HEK293 (cell line): ENCODE measurements around the gene DMD.

Experiments used
- CTCF ChIA-PET: fragments of 350-600 bp; formaldehyde crosslinking; extraction: SDS; loops from one replicate; lab custom pipeline; 2021; ENCODE audit warnings: antibody characterized with exemption; lab: Yijun Ruan, JAX
- POLR2A ChIA-PET: fragments of 300-600 bp; formaldehyde crosslinking; extraction: SDS; loops from one replicate; lab custom pipeline; 2020; ENCODE audit warnings: antibody characterized with exemption, inconsistent platforms; lab: Yijun Ruan, JAX
- H3K27ac ChIP-seq: fragments of 200-500 bp; sonication (Bioruptor generic); 2 replicates; pipeline ENCODE4 v1.5.1; 2014; ENCODE audit warnings: low read depth, low read length, control low read depth, inconsistent platforms; ENCODE audit errors: extremely low read depth
- H3K36me3 ChIP-seq, 2 experiments: fragments of 200-500 bp in 1 of 2; sonication (Bioruptor generic) in 1 of 2; 1 replicate in 1 of 2; 2 replicates in 1 of 2; pipeline ENCODE4 v1.5.1; 2014 to 2017; ENCODE audit warnings: inconsistent platforms in 2 of 2, low read length in 2 of 2; ENCODE audit not compliant: control insufficient read depth in 2 of 2, insufficient read depth in 1 of 2
- H3K4me1 ChIP-seq: fragments of 200-500 bp; sonication (Bioruptor generic); 2 replicates; pipeline ENCODE4 v1.5.1; 2014; ENCODE audit warnings: mild to moderate bottlenecking, low read length, inconsistent platforms; ENCODE audit not compliant: control insufficient read depth, insufficient read depth
- H3K4me3 ChIP-seq: 2 replicates; pipeline ENCODE4 v1.5.1; 2011; ENCODE audit warnings: low read depth, mild to moderate bottlenecking, control low read depth, low read length, moderate library complexity
- H3K9me3 ChIP-seq: fragments of 200-500 bp; sonication (Bioruptor generic); 2 replicates; pipeline ENCODE4 v1.5.1; 2014; ENCODE audit warnings: low read depth, low read length, inconsistent platforms; ENCODE audit not compliant: control insufficient read depth, insufficient read depth
- BCL6B ChIP-seq: fragments of 450-650 bp; formaldehyde crosslinking; IDR thresholded peaks from 2 replicates; pipeline ENCODE4 v1.5.1; 2017; ENCODE audit warnings: missing biosample characterization, missing genetic modification characterization
- HOXA7 ChIP-seq: sonication (generic); formaldehyde crosslinking; IDR thresholded peaks from 2 replicates; pipeline ENCODE4 v1.8.1; 2022; ENCODE audit warnings: missing genetic modification reagents, borderline replicate concordance
- MZF1 ChIP-seq: fragments of 450-650 bp; formaldehyde crosslinking; IDR thresholded peaks from 2 replicates; pipeline ENCODE4 v1.5.1; 2017; ENCODE audit warnings: missing biosample characterization, missing genetic modification characterization, borderline replicate concordance
- PATZ1 ChIP-seq: fragments of 450-650 bp; formaldehyde crosslinking; IDR thresholded peaks from 2 replicates; pipeline ENCODE4 v1.5.1; 2016; ENCODE audit warnings: missing biosample characterization, missing genetic modification characterization
- PRDM1 ChIP-seq: fragments of 450-650 bp; formaldehyde crosslinking; IDR thresholded peaks from 2 replicates; pipeline ENCODE4; 2016; ENCODE audit warnings: missing biosample characterization, missing genetic modification characterization
- SETDB1 ChIP-seq: IDR thresholded peaks from one replicate; pipeline ENCODE4 v1.6.1; 2017; ENCODE audit warnings: mild to moderate bottlenecking, low read length, moderate library complexity, mixed read lengths; ENCODE audit not compliant: insufficient read length
- TRIM28 ChIP-seq: IDR thresholded peaks from 2 replicates; pipeline ENCODE4 v1.6.1; 2011; ENCODE audit warnings: low read length, control low read depth, borderline replicate concordance
- ZBTB8A ChIP-seq: fragments of 450-650 bp; formaldehyde crosslinking; IDR thresholded peaks from 2 replicates; pipeline ENCODE4 v1.5.1; 2016; ENCODE audit warnings: missing biosample characterization, missing genetic modification characterization
- ZNF114 ChIP-seq: fragments of 450-650 bp; formaldehyde crosslinking; IDR thresholded peaks from 2 replicates; pipeline ENCODE4 v1.5.0; 2017; ENCODE audit warnings: missing biosample characterization, missing genetic modification characterization
- ZNF140 ChIP-seq: fragments of 450-650 bp; formaldehyde crosslinking; IDR thresholded peaks from 2 replicates; pipeline ENCODE4 v1.5.1; 2016; ENCODE audit warnings: missing biosample characterization, missing genetic modification characterization
- ZNF155 ChIP-seq: fragments of 450-650 bp; formaldehyde crosslinking; IDR thresholded peaks from 2 replicates; pipeline ENCODE4 v1.5.1; 2016; ENCODE audit warnings: missing biosample characterization, missing genetic modification characterization
- ZNF214 ChIP-seq: fragments of 450-650 bp; formaldehyde crosslinking; IDR thresholded peaks from 2 replicates; pipeline ENCODE4 v1.5.1; 2017; ENCODE audit warnings: missing biosample characterization, mild to moderate bottlenecking, missing genetic modification characterization, borderline replicate concordance
- ZNF23 ChIP-seq: fragments of 450-650 bp; formaldehyde crosslinking; IDR thresholded peaks from 2 replicates; pipeline ENCODE4 v1.5.1; 2016; ENCODE audit warnings: missing biosample characterization, missing genetic modification characterization, borderline replicate concordance
- ZNF239 ChIP-seq: fragments of 450-650 bp; formaldehyde crosslinking; IDR thresholded peaks from 2 replicates; pipeline ENCODE4 v1.5.1; 2016; ENCODE audit warnings: missing biosample characterization, missing genetic modification characterization
- ZNF274 ChIP-seq, 2 experiments: fragments of 200-500 bp in 1 of 2; fragments of 450-650 bp in 1 of 2; sonication (Bioruptor generic) in 1 of 2; formaldehyde crosslinking in 1 of 2; IDR thresholded peaks; 2 replicates each; pipeline versions ENCODE4 v1.5.1 to v1.6.1; 2014 to 2016; ENCODE audit warnings: borderline replicate concordance in 1 of 2, inconsistent platforms in 1 of 2, low read length in 1 of 2, missing biosample characterization in 1 of 2, missing genetic modification characterization in 1 of 2
- ZNF354C ChIP-seq: fragments of 450-650 bp; formaldehyde crosslinking; IDR thresholded peaks from 2 replicates; pipeline ENCODE4 v1.5.1; 2016; ENCODE audit warnings: missing biosample characterization, missing genetic modification characterization, low read depth, borderline replicate concordance
- ZNF391 ChIP-seq: fragments of 450-650 bp; formaldehyde crosslinking; IDR thresholded peaks from 2 replicates; pipeline ENCODE4 v1.5.1; 2016; ENCODE audit warnings: low read depth, missing biosample characterization, missing genetic modification characterization, borderline replicate concordance
- ZNF521 ChIP-seq: fragments of 450-650 bp; formaldehyde crosslinking; IDR thresholded peaks from 2 replicates; pipeline ENCODE4 v1.5.1; 2017; ENCODE audit warnings: missing biosample characterization, mild to moderate bottlenecking, missing genetic modification characterization
- ZNF571 ChIP-seq: fragments of 450-650 bp; formaldehyde crosslinking; IDR thresholded peaks from 2 replicates; pipeline ENCODE4 v1.5.0; 2017; ENCODE audit warnings: missing biosample characterization, missing genetic modification characterization
- ZNF747 ChIP-seq: fragments of 450-650 bp; formaldehyde crosslinking; IDR thresholded peaks from 2 replicates; pipeline ENCODE4 v1.5.1; 2016; ENCODE audit warnings: missing biosample characterization, missing genetic modification characterization
- ZNF76 ChIP-seq: fragments of 450-650 bp; formaldehyde crosslinking; IDR thresholded peaks from 2 replicates; pipeline ENCODE4; 2016; ENCODE audit warnings: low read depth, missing biosample characterization, missing genetic modification characterization, borderline replicate concordance
- TF ChIP-seq, protein P1 (sequence below): fragments of 450-650 bp; formaldehyde crosslinking; optimal IDR thresholded peaks from 2 replicates; pipeline ENCODE3; 2016; ENCODE audit warnings: missing biosample characterization, mild to moderate bottlenecking, missing genetic modification characterization
- TF ChIP-seq, protein P2 (sequence below): fragments of 450-650 bp; formaldehyde crosslinking; IDR thresholded peaks from 2 replicates; pipeline ENCODE4 v1.5.1; 2016; ENCODE audit warnings: missing biosample characterization, missing genetic modification characterization, borderline replicate concordance

Gene DMD

DNA sequence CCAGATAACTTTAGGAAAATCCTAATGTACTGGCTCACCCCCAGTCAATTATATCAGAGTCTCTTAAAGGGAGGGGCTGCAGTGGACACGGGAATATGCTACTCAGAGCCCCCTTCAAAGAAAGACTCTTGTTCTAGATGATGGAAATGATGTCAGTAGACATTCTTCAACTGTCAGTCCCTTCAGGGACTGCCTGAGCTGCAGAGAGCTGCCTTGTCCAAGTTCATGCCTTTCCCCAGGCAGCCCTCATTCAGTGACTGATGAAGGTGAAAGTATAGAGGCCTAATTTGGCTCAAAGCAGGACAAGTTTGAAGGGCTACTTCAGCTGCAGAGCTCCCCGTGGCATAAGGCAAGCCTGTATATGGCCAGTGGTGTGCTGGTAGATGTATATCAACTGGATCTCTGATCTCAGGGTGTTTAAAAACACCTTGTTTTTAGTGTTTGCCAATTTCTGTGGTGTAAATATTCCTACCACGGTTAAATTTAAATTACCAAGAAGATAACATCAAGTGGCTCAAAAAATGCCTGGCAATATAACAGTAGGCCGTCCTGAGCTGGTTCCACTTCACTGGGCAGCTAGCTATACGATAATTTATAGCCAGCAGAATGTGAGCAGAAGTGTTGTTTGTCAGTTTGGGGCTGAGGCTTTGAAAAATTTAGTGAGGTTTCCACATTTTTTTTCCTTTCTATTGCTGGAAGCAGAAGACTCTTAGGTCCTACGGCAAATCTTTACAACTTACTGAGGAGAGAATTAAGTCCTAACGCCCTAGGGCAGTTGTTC, 1390.7 kb downstream of the DMD start:
- Histone ChIP-seq H3K9me3 (no peaks in the 10 kb centered on the region; the same call in none of the 2 replicates), H3K4me3 (no peak overlapping the region), H3K4me1 (no peaks in the 10 kb centered on the region), H3K27ac (no peak overlapping the region), H3K36me3 (no peaks in the 10 kb centered on the region)
- no peak for TF ChIP-seq ZNF274 (IDR thresholded peaks at IDR 0.05; ENCODE audit: low read length)
- TF ChIP-seq ZNF274 (tag by site-specific recombination; IDR thresholded peaks at IDR 0.05; ENCODE audit: borderline replicate concordance): no peak
- no peak for TF ChIP-seq ZNF571 (tag by site-specific recombination)
- TF ChIP-seq ZNF140 (tag by site-specific recombination): no peak
- TF ChIP-seq SETDB1: peak; percentile 71
- CTCF ChIA-PET: no interaction called here
- POLR2A ChIA-PET: no interaction called here

DNA sequence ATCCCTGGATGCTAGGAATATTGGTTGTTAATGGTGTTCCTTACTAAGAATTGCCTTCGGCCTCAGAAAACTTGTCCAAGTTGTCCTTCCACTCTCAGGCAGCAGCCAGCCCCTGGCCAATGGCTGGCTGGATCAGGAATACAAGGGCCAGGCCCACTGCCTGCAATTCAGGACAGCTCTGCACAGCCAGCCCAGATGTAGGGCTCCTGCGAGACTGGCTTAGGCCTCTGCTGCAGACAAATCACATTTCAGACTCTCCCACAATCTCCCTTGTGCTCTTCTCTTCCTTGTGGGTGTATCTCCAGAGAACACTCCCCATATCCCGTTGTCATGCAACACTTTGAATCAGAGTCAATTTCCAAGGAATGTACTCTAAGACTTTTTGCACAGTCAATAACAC, 1391.9 kb downstream of the DMD start:
- H3K4me3 ChIP-seq: no peak overlapping the region
- CTCF ChIA-PET: no interaction called here
- POLR2A ChIA-PET: no interaction called here
- no peak overlapping the region for H3K27ac ChIP-seq
- H3K36me3 ChIP-seq: no peaks in the 10 kb centered on the region
- no peaks in the 10 kb centered on the region; the same call in none of the 2 replicates for H3K9me3 ChIP-seq
- no peaks in the 10 kb centered on the region for H3K4me1 ChIP-seq
- no peak for TF ChIP-seq ZNF76
- TF ChIP-seq HOXA7 (CRISPR knock-in tag): no peak
- TF ChIP-seq ZNF23 (tag by site-specific recombination): no peak
- no peak for TF ChIP-seq ZNF354C (tag by site-specific recombination)
- TF ChIP-seq ZNF114 (tag by site-specific recombination): no peak
- no peak for TF ChIP-seq ZBTB8A (tag by site-specific recombination)
- TF ChIP-seq ZNF521 (tag by site-specific recombination): no peak
- TF ChIP-seq PRDM1 (tag by site-specific recombination): no peak
- TF ChIP-seq ZNF747 (tag by site-specific recombination): no peak
- TF ChIP-seq ZNF391: no peak
- no peak for TF ChIP-seq BCL6B
- TF ChIP-seq TRIM28: no peak
- TF ChIP-seq PATZ1 (tag by site-specific recombination): no peak
- TF ChIP-seq ZNF214: no peak
- TF ChIP-seq, protein P1, sequence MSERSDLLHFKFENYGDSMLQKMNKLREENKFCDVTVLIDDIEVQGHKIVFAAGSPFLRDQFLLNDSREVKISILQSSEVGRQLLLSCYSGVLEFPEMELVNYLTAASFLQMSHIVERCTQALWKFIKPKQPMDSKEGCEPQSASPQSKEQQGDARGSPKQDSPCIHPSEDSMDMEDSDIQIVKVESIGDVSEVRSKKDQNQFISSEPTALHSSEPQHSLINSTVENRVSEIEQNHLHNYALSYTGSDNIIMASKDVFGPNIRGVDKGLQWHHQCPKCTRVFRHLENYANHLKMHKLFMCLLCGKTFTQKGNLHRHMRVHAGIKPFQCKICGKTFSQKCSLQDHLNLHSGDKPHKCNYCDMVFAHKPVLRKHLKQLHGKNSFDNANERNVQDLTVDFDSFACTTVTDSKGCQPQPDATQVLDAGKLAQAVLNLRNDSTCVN (tag by site-specific recombination): no peak
- TF ChIP-seq ZNF155 (tag by site-specific recombination): no peak
- TF ChIP-seq MZF1 (tag by site-specific recombination): no peak
- TF ChIP-seq, protein P2, sequence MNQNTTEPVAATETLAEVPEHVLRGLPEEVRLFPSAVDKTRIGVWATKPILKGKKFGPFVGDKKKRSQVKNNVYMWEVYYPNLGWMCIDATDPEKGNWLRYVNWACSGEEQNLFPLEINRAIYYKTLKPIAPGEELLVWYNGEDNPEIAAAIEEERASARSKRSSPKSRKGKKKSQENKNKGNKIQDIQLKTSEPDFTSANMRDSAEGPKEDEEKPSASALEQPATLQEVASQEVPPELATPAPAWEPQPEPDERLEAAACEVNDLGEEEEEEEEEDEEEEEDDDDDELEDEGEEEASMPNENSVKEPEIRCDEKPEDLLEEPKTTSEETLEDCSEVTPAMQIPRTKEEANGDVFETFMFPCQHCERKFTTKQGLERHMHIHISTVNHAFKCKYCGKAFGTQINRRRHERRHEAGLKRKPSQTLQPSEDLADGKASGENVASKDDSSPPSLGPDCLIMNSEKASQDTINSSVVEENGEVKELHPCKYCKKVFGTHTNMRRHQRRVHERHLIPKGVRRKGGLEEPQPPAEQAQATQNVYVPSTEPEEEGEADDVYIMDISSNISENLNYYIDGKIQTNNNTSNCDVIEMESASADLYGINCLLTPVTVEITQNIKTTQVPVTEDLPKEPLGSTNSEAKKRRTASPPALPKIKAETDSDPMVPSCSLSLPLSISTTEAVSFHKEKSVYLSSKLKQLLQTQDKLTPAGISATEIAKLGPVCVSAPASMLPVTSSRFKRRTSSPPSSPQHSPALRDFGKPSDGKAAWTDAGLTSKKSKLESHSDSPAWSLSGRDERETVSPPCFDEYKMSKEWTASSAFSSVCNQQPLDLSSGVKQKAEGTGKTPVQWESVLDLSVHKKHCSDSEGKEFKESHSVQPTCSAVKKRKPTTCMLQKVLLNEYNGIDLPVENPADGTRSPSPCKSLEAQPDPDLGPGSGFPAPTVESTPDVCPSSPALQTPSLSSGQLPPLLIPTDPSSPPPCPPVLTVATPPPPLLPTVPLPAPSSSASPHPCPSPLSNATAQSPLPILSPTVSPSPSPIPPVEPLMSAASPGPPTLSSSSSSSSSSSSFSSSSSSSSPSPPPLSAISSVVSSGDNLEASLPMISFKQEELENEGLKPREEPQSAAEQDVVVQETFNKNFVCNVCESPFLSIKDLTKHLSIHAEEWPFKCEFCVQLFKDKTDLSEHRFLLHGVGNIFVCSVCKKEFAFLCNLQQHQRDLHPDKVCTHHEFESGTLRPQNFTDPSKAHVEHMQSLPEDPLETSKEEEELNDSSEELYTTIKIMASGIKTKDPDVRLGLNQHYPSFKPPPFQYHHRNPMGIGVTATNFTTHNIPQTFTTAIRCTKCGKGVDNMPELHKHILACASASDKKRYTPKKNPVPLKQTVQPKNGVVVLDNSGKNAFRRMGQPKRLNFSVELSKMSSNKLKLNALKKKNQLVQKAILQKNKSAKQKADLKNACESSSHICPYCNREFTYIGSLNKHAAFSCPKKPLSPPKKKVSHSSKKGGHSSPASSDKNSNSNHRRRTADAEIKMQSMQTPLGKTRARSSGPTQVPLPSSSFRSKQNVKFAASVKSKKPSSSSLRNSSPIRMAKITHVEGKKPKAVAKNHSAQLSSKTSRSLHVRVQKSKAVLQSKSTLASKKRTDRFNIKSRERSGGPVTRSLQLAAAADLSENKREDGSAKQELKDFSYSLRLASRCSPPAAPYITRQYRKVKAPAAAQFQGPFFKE: no peak
- TF ChIP-seq ZNF239 (tag by site-specific recombination): no peak
